DOHH2 (cell line): Measurements from ENCODE around the gene SCAF11.

Experiments
- EZH2phosphoT487 ChIP-seq: fragments of 200-600 bp; sonication (generic); IDR thresholded peaks from 2 replicates; pipeline ENCODE4 v1.6.1; 2017; ENCODE audit warnings: borderline replicate concordance, mild to moderate bottlenecking, antibody characterized with exemption, low read length, moderate library complexity, mixed read lengths
- TF ChIP-seq, protein P1 (sequence below): fragments of 200-600 bp; sonication (generic); IDR thresholded peaks from one replicate; pipeline ENCODE4 v1.5.1; 2014; ENCODE audit warnings: antibody characterized with exemption, mild to moderate bottlenecking, low read depth, low read length; ENCODE audit not compliant: poor library complexity, severe bottlenecking

DNA sequence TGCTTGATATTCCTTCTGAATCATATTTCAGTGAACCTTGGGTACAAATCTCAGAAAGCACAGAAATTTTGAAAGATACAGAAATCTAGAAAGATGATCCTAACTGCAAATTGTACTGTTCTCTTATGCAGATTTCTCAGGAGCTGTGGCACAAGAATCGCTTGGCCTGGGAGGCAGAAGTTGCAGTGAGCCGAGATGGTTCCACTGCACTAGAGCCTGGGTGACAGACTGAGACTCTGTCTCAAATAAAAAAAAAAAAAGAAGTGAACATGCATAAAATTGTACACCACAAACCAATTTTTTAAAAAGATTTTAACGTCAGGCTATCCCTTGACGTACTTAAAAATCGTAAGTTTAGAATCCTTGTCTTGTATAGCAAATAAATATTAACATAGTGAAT is 31.3 kb downstream of the SCAF11 start:
- TF ChIP-seq, protein P1, sequence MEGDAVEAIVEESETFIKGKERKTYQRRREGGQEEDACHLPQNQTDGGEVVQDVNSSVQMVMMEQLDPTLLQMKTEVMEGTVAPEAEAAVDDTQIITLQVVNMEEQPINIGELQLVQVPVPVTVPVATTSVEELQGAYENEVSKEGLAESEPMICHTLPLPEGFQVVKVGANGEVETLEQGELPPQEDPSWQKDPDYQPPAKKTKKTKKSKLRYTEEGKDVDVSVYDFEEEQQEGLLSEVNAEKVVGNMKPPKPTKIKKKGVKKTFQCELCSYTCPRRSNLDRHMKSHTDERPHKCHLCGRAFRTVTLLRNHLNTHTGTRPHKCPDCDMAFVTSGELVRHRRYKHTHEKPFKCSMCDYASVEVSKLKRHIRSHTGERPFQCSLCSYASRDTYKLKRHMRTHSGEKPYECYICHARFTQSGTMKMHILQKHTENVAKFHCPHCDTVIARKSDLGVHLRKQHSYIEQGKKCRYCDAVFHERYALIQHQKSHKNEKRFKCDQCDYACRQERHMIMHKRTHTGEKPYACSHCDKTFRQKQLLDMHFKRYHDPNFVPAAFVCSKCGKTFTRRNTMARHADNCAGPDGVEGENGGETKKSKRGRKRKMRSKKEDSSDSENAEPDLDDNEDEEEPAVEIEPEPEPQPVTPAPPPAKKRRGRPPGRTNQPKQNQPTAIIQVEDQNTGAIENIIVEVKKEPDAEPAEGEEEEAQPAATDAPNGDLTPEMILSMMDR = no peak
- TF ChIP-seq EZH2phosphoT487 = no peak
